A549 (cell line): Measurements from ENCODE around the gene ACAD8. TPM values are rescaled to one million over a fixed set of nuclear protein-coding genes. Genes with fewer than 3 reads are reported as not detected.

Experiments used
- ATAC-seq, 2 experiments: fragments of 200-7000 bp in 1 of 2; fragments of >200 bp in 1 of 2; cut with Nextera tagmentation in 1 of 2; cut with Tn5 transposase in 1 of 2; 3 replicates each; pipeline versions ENCODE4 v1.8.0 to v1.9.1; 2018 to 2020; ENCODE audit warnings: mild to moderate bottlenecking in 1 of 2, moderate library complexity in 1 of 2
- CTCF ChIA-PET: fragments of 300-600 bp; sonication (Branson Sonifier 250); formaldehyde crosslinking; extraction: SDS; loops from one replicate; lab custom pipeline; 2021; ENCODE audit warnings: antibody characterized with exemption, inconsistent platforms; lab: Yijun Ruan, JAX
- POLR2A ChIA-PET: fragments of 350-600 bp; formaldehyde crosslinking; extraction: SDS; loops from one replicate; lab custom pipeline; 2021; ENCODE audit warnings: antibody characterized with exemption, inconsistent platforms; lab: Yijun Ruan, JAX
- DNase-seq, 2 experiments: peaks; one replicate each; pipeline versions ENCODE4 v3.0.0 to v3.0.0-alpha.2; 2011 to 2016; ENCODE audit warnings: low read depth in 1 of 2, low spot score in 1 of 2
- FAIRE-seq: peaks from 2 replicates; lab custom pipeline; 2011; peaks lifted over from hg19 to GRCh38; lab: Jason Lieb, UNC
- H3K27ac ChIP-seq, 2 experiments: fragments of >200 bp; sonication (Bioruptor Twin); formaldehyde crosslinking; 3 replicates each; pipeline ENCODE4 v1.5.1; 2016 to 2017
- H3K4me1 ChIP-seq: fragments of >200 bp; sonication (Bioruptor Twin); formaldehyde crosslinking; 3 replicates; pipeline ENCODE4 v1.6.1; 2016
- H3K4me2 ChIP-seq: fragments of >200 bp; sonication (Bioruptor Twin); formaldehyde crosslinking; 3 replicates; pipeline ENCODE4 v1.6.1; 2016
- H3K4me3 ChIP-seq: fragments of >200 bp; sonication (Bioruptor Twin); formaldehyde crosslinking; 3 replicates; pipeline ENCODE4 v1.5.1; 2016
- H3K9me3 ChIP-seq: fragments of >200 bp; sonication (Bioruptor Twin); formaldehyde crosslinking; 3 replicates; pipeline ENCODE4 v1.6.1; 2016
- BHLHE40 ChIP-seq: IDR thresholded peaks from 2 replicates; pipeline ENCODE4 v1.6.1; 2012; ENCODE audit warnings: low read depth, low read length, inconsistent platforms
- CBX8 ChIP-seq: fragments of 200-600 bp; sonication (generic); IDR thresholded peaks from 2 replicates; pipeline ENCODE4 v1.6.1; 2016
- EHMT2 ChIP-seq: fragments of 200-600 bp; sonication (generic); IDR thresholded peaks from 2 replicates; pipeline ENCODE4 v1.6.1; 2016; ENCODE audit warnings: antibody characterized with exemption, low read depth, mild to moderate bottlenecking, moderate library complexity
- EP300 ChIP-seq, 2 experiments: fragments of >200 bp; sonication (Bioruptor Twin); formaldehyde crosslinking; IDR thresholded peaks; 2 replicates in 1 of 2; 3 replicates in 1 of 2; pipeline ENCODE4 v1.6.1; 2016 to 2017
- FOSB ChIP-seq: fragments of 250-450 bp; sonication (Bioruptor Pico); IDR thresholded peaks from 2 replicates; pipeline ENCODE4 v1.5.0; 2020; ENCODE audit warnings: mild to moderate bottlenecking, moderate library complexity
- FOXS1 ChIP-seq: fragments of 250-450 bp; sonication (Bioruptor Pico); IDR thresholded peaks from 2 replicates; pipeline ENCODE4 v1.5.0; 2020; ENCODE audit warnings: mild to moderate bottlenecking, moderate library complexity
- HOXB13 ChIP-seq: fragments of 250-450 bp; sonication (Bioruptor Pico); IDR thresholded peaks from 2 replicates; pipeline ENCODE4 v1.5.0; 2020; ENCODE audit warnings: low read depth, mild to moderate bottlenecking, moderate library complexity
- JUN ChIP-seq, 2 experiments: fragments of >200 bp; sonication (Bioruptor Twin); formaldehyde crosslinking; IDR thresholded peaks; 2 replicates in 1 of 2; 3 replicates in 1 of 2; pipeline ENCODE4 v1.6.1; 2016 to 2017
- JUNB ChIP-seq: fragments of >200 bp; sonication (Bioruptor Twin); formaldehyde crosslinking; IDR thresholded peaks from 2 replicates; pipeline ENCODE4 v1.6.1; 2016
- KDM5A ChIP-seq: fragments of 200-600 bp; sonication (generic); IDR thresholded peaks from 2 replicates; pipeline ENCODE4 v1.6.1; 2016; ENCODE audit warnings: antibody characterized with exemption, mild to moderate bottlenecking
- MAZ ChIP-seq: fragments of 150-350 bp; IDR thresholded peaks from 2 replicates; pipeline ENCODE4 v1.6.1; 2014; ENCODE audit warnings: antibody characterized with exemption, low read depth, low read length, borderline replicate concordance
- NFE2L2 ChIP-seq: fragments of 150-350 bp; conservative IDR thresholded peaks from 2 replicates; pipeline ENCODE4 v1.6.1; 2014; ENCODE audit warnings: low read length
- POLR2A ChIP-seq: IDR thresholded peaks from 2 replicates; pipeline ENCODE4 v1.6.1; 2012; ENCODE audit warnings: mild to moderate bottlenecking, low read length
- RAD21 ChIP-seq, 2 experiments: fragments of >200 bp in 1 of 2; sonication (Bioruptor Twin) in 1 of 2; formaldehyde crosslinking in 1 of 2; IDR thresholded peaks in 1 of 2; conservative IDR thresholded peaks in 1 of 2; 2 replicates in 1 of 2; 3 replicates in 1 of 2; pipeline ENCODE4 v1.6.1; 2012 to 2018; ENCODE audit warnings: inconsistent platforms in 1 of 2
- RCOR1 ChIP-seq: fragments of 150-350 bp; IDR thresholded peaks from 2 replicates; pipeline ENCODE4 v1.6.1; 2014; ENCODE audit warnings: antibody characterized with exemption, low read length, low read depth
- RFX5 ChIP-seq: fragments of 450-650 bp; IDR thresholded peaks from 2 replicates; pipeline ENCODE4 v1.7.1; 2014; ENCODE audit warnings: antibody characterized with exemption, mild to moderate bottlenecking, moderate library complexity
- TFCP2L1 ChIP-seq: fragments of 250-450 bp; sonication (Bioruptor Pico); IDR thresholded peaks from 2 replicates; pipeline ENCODE4 v1.5.0; 2021; ENCODE audit warnings: mild to moderate bottlenecking
- ZFP36 ChIP-seq: fragments of 450-650 bp; IDR thresholded peaks from 2 replicates; pipeline ENCODE4 v1.6.1; 2014; ENCODE audit warnings: borderline replicate concordance; ENCODE audit not compliant: partially characterized antibody
- WGBS: methylation state at CpG from one replicate; pipeline ENCODE4 v1.1.6; 2017; ENCODE audit errors: missing lambda C conversion rate; 5-methylcytosine and 5-hydroxymethylcytosine counted together
- polyA plus RNA-seq, 4 experiments: library from polyadenylated mRNA; depleted of rRNA in 3 of 4; stranded (reverse); fragments of >200 nt; fragmentation: RNase III in 1 of 4; extraction: RNeasy Plus Mini Kit Qiagen cat#74134 plus additional on column Dnase treatment in 1 of 4; gene quantifications; 2 replicates in 3 of 4; 3 replicates in 1 of 4; pipeline ENCODE4 v1.2.3, GENCODE V29; 2011 to 2017
- TF ChIP-seq, protein P1 (sequence below): fragments of >200 bp; sonication (Bioruptor Twin); formaldehyde crosslinking; IDR thresholded peaks from 2 replicates; pipeline ENCODE4 v1.6.1; 2016
- TF ChIP-seq, protein P2 (sequence below): fragments of 250-450 bp; sonication (Bioruptor Pico); IDR thresholded peaks from 2 replicates; pipeline ENCODE4 v1.5.0; 2021; ENCODE audit warnings: mild to moderate bottlenecking, moderate library complexity, borderline replicate concordance
- TF ChIP-seq, protein P3 (sequence below): fragments of 200-600 bp; sonication (generic); IDR thresholded peaks from 2 replicates; pipeline ENCODE4 v1.6.1; 2016; ENCODE audit warnings: antibody characterized with exemption, mild to moderate bottlenecking, moderate library complexity
- TF ChIP-seq, protein P4 (sequence below): IDR thresholded peaks from 2 replicates; pipeline ENCODE4 v1.6.1; 2012

Gene ACAD8
- polyA plus RNA-seq, 2 of the 4 experiments (the other 2 are of a cell fraction), result 13.5 to 16.9 TPM

DNA sequence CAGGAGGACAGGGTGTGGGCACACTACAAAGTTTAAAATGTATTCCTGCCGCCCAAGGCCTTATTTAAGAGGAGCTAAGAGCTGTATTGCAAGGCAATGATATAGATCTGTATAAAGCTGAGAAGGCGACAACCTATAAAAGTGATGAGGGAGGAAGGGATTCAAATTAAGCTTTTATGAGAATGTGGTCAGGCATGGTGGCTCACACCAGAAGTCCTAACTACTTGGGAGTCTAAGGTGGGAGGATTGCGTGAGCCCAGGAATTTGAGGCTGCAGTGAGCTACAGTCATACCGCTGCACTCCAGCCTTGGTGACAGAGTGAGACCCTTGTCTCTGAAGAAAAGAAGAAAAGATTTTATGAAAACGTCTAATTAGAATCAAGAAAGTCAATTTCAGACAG lies 13.1 kb downstream of the ACAD8 start:
- no peak for FAIRE-seq
- 76% methylated on average over 5 of the region's 5 CpGs for WGBS

DNA sequence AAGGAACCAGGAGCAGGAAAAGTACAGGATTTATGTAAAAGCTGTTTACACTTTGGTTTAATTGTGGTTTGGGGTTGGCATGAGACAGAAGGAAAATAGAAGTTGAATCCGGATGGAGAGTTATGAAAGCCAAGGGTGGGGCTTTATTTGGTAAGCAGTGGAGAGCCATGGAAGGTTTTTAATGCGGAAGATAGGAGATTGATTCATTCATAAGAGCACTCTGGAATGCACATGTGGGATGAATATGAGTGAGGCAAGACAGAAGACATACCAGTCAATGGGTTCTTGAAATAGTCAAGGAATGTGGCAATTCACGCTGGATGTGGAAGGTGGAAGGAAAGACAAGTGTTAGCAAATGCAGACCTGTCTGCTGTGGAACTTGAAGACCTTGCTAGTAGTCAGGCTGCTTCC lies 13.5 kb downstream of the ACAD8 start:
- no peak for ATAC-seq
- TF ChIP-seq MAZ, result no peak
- TF ChIP-seq TFCP2L1 (CRISPR knock-in tag), result no peak
- no peak for TF ChIP-seq HOXB13 (CRISPR knock-in tag)
- no peak for TF ChIP-seq JUN (IDR thresholded peaks at IDR 0.05)
- TF ChIP-seq NFE2L2, result no peak
- TF ChIP-seq ZFP36, result no peak
- TF ChIP-seq CBX8, result no peak
- TF ChIP-seq, protein P1, sequence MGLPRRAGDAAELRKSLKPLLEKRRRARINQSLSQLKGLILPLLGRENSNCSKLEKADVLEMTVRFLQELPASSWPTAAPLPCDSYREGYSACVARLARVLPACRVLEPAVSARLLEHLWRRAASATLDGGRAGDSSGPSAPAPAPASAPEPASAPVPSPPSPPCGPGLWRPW, result no peak
- TF ChIP-seq EHMT2, result no peak
- no peak for TF ChIP-seq JUNB
- TF ChIP-seq RCOR1, result no peak
- TF ChIP-seq BHLHE40, result no peak
- TF ChIP-seq, protein P2, sequence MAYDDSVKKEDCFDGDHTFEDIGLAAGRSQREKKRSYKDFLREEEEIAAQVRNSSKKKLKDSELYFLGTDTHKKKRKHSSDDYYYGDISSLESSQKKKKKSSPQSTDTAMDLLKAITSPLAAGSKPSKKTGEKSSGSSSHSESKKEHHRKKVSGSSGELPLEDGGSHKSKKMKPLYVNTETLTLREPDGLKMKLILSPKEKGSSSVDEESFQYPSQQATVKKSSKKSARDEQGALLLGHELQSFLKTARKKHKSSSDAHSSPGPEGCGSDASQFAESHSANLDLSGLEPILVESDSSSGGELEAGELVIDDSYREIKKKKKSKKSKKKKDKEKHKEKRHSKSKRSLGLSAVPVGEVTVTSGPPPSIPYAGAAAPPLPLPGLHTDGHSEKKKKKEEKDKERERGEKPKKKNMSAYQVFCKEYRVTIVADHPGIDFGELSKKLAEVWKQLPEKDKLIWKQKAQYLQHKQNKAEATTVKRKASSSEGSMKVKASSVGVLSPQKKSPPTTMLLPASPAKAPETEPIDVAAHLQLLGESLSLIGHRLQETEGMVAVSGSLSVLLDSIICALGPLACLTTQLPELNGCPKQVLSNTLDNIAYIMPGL (CRISPR knock-in tag), result no peak
- no peak for TF ChIP-seq KDM5A
- Histone ChIP-seq H3K9me3 (no peaks in the 10 kb centered on the region), H3K4me3 (no peak overlapping the region), H3K4me2 (no peak overlapping the region), H3K27ac (no peak overlapping the region), H3K4me1 (no peaks in the 10 kb centered on the region)
- WGBS, result 68% methylated on average over 3 of the region's 3 CpGs
- POLR2A ChIA-PET, result no interaction called here
- DNase-seq, result no peak
- CTCF ChIA-PET, result no interaction called here
- no peak for FAIRE-seq

More for the DNA sequence above, 13.1 kb downstream of the ACAD8 start:
- no peak overlapping the region for H3K27ac ChIP-seq
- ChIA-PET CTCF (no interaction called here), POLR2A (no interaction called here)
- DNase-seq (no peak), ATAC-seq (no peak)
- TF ChIP-seq RAD21 (conservative IDR thresholded peaks at IDR 0.05 in 1 of 2, IDR thresholded peaks at IDR 0.05 in 1 of 2) (no peak), NFE2L2 (no peak), EP300 (IDR thresholded peaks at IDR 0.05) (no peak), KDM5A (no peak), CBX8 (no peak), POLR2A (no peak), FOXS1 (no peak)
- TF ChIP-seq, protein P3, sequence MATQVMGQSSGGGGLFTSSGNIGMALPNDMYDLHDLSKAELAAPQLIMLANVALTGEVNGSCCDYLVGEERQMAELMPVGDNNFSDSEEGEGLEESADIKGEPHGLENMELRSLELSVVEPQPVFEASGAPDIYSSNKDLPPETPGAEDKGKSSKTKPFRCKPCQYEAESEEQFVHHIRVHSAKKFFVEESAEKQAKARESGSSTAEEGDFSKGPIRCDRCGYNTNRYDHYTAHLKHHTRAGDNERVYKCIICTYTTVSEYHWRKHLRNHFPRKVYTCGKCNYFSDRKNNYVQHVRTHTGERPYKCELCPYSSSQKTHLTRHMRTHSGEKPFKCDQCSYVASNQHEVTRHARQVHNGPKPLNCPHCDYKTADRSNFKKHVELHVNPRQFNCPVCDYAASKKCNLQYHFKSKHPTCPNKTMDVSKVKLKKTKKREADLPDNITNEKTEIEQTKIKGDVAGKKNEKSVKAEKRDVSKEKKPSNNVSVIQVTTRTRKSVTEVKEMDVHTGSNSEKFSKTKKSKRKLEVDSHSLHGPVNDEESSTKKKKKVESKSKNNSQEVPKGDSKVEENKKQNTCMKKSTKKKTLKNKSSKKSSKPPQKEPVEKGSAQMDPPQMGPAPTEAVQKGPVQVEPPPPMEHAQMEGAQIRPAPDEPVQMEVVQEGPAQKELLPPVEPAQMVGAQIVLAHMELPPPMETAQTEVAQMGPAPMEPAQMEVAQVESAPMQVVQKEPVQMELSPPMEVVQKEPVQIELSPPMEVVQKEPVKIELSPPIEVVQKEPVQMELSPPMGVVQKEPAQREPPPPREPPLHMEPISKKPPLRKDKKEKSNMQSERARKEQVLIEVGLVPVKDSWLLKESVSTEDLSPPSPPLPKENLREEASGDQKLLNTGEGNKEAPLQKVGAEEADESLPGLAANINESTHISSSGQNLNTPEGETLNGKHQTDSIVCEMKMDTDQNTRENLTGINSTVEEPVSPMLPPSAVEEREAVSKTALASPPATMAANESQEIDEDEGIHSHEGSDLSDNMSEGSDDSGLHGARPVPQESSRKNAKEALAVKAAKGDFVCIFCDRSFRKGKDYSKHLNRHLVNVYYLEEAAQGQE, result no peak
- no peak overlapping the region for H3K4me2 ChIP-seq
- no peaks in the 10 kb centered on the region for H3K9me3 ChIP-seq
- H3K4me1 ChIP-seq, result no peaks in the 10 kb centered on the region
- no peak overlapping the region for H3K4me3 ChIP-seq

DNA sequence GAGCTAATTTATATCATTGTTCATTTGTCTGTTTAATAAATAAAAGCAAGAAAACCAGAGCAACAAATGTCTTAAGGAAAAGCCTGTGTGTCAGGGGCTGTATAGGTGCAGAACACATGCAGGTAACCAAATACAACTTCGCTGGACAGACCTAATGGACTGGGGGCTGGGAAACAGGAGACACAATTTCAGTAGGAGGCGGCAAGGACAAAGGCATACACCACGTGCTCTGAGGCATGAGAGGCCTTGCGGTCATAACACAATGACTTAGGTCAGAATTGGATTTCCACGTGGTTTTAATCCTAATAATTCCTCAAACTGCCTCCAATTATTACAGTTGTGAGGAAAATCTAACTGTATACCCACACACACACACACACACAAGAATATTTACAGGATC lies 14.1 kb downstream of the ACAD8 start:
- ChIA-PET CTCF (no interaction called here), POLR2A (no interaction called here)
- no peak for FAIRE-seq

More for the DNA sequence above, 14.1 kb downstream of the ACAD8 start:
- Histone ChIP-seq H3K27ac (no peak overlapping the region), H3K9me3 (no peaks in the 10 kb centered on the region), H3K4me3 (no peak overlapping the region), H3K4me2 (no peak overlapping the region), H3K4me1 (no peaks in the 10 kb centered on the region)
- DNase-seq (no peak), ATAC-seq (no peak)
- 65% methylated on average over 5 of the region's 5 CpGs for WGBS
- TF ChIP-seq EP300 (IDR thresholded peaks at IDR 0.05) (no peak), RFX5 (no peak), FOSB (no peak), CBX8 (no peak), EHMT2 (no peak), RAD21 (conservative IDR thresholded peaks at IDR 0.05 in 1 of 2, IDR thresholded peaks at IDR 0.05 in 1 of 2) (no peak)
- TF ChIP-seq, protein P4, sequence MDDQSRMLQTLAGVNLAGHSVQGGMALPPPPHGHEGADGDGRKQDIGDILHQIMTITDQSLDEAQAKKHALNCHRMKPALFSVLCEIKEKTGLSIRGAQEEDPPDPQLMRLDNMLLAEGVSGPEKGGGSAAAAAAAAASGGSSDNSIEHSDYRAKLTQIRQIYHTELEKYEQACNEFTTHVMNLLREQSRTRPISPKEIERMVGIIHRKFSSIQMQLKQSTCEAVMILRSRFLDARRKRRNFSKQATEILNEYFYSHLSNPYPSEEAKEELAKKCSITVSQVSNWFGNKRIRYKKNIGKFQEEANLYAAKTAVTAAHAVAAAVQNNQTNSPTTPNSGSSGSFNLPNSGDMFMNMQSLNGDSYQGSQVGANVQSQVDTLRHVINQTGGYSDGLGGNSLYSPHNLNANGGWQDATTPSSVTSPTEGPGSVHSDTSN, result no peak
- TF ChIP-seq, protein P1, result no peak
